Measurements from ENCODE around the gene TTC28.
"Not testable (repeated sequence)": the region's sequence is repeated elsewhere in the genome, so short reads cannot be mapped to it uniquely, and the experiment has no call there.

The TTC28 gene

DNA sequence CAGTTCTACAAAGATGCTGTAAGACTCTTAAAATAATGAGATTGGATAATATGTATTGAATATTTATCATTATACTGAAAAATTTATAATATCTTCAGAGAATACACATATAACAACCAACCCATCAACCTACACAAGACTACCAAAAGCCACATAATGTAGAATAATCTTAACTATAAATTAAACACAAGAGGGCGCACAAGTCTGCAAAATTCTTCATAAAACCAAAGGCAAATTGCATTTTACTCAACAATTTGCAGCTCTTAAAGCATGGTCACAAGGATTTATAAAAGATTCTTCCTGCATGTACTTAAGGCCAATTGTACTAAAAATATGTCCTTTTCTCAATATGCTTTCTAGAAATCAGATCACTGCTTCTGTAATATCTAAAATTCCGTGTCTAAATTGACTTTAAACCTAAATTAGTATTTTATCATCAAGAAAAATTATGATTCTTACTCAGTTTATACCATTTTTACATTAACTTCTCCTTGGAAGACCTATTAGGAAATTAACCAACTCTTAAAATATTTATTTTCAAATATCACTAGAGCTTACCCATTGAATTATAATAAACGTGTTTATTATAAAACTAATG is 79.0 kb downstream of the TTC28 start:
- DNase-seq: peak; percentile 57

DNA sequence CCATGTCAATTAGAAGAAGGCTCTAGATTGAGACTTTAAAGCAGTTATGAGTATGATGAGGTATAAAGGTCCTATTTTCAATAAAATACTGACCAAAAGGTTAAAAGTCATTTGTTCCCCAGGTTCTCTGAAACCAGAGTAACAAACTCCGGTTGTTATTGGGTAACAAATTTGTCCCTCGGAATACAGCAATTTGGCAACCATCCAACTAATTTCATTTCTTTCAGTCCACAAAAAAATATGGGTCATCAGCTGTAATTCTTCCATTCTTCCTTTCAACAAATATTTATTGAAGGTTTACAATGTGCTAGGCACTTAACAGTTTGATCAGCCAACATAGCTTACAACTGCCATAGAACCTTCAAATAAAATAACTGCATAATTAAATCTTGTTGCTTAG is 79.9 kb downstream of the TTC28 start:
- no peak for DNase-seq

DNA sequence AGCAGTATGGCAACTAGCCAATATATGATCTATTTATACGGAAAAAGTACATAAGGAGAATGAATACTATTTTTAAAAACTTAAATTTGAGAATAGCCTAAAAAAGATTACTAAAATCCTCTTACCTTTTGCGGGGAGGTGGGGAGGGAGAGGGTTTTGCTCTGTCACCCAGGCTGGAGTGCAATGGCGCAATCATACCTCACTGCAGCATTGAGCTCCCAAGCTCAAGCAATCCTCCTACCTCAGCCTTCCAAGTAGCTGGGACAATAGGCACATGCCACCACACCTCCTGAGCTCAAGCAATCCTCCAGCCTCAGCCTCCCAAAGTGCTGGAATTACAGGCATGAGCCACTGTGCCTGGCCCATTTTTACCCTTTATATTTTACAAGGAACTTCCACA is 82.0 kb downstream of the TTC28 start:
- no peak for DNase-seq

DNA sequence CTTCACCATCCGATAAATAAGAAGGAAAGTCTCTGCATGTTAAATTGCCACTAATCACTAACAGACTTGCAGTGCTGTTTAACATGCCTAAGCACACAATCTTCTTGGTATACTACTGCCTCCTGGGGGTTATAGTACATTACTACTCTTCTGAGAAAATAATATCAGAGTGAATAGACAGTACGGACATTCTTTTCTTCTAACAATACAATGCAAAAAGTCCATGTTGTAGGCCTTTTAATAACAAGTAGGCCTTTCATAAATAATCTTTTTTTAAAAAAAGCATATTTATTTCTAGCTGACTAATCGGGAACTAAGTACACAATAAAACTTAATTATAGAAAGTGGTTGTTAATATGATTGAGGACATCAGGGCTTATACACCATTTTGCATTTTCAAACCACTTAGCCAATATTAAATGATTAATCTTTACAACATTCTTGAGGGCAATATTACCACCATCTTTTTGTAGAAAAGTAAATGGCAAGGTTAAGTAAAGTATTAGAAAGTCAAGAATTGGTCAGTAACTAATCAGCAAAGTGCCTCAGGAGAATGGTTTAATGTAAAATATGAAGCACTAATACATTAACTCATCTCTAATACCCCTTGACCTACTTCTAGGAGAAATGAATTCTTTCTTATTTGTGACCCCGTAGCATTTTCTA is 84.7 kb downstream of the TTC28 start:
- peak; percentile 72 for DNase-seq

DNA sequence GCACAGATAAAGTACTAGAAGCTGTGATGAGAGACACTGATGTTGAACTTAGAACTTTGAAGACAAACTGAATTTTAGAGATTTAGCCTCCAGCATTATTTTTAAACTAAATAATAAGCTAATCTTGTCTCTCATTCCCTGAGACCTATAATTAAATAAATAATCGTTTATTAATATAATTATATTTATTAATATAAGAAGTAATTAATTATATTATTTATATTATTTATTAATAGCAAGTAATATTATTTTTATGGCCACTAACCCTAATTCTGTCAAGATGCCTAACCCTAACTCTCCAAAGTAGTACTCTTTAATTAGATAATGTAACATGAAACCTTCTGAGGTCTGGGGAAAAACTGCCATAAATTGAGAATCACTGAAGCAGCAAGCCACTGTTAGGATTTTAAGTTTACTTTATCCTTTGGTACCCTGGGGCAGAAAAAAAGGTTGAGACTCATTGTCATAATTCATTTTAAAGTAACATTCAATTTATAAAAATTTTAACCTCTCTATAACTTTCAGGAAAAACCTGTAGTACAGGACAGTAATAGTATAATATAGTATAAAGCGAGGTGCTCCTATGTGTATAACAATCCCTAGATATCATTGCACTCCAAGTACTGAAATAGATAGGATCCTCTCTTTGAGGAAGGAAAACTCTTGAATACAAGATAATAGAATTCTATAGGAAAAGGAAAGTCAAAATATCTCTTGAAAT is 85.4 kb downstream of the TTC28 start:
- DNase-seq: no peak

DNA sequence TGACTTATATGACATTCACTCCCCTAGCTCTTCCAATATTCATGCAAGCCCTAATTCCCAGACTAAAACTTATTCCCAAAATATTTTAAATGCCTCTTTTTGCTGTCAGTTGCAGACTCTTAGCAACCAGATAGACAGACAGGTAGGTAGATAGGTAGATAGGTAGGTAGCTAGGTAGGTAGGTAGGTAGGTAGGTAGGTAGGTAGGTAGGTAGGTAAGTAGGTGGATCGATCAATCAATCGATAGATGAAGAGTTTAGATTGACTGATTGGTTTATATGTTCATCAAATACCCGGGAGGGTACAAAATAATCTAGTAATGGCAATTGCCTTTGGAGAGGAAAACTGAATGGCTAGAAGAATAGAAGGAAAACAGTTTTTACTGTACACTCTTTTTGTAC is 86.3 kb downstream of the TTC28 start:
- no peak for DNase-seq

DNA sequence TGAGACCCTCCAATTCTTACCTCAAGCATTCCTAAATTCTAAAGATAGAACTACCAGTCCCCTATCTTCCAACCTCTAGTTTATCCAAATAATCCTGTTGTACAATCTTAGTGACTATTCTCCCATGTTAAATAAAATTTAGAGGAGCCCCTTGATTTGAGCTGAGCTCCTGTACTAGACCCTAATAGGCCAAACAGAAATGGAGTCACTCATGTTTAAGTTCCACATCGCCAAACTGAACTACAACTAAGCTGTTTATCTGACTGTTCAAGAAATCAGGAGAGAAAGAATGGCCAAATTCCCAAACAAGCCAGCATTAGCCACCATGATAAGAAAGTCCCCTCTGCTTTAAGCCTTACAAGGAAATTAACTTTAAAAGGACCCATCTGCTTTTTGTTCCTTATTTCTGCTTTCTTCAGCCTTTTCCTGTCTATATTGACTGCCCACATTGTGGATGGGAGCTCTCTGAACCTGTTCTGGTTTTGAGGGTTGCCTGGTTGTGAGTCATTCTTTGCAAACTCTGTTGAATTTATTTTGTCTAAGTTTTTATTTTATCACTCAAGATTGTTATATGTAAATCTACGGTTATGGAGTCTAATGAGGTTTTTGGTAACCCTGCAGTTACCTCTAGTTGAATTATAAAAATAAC is 90.4 kb downstream of the TTC28 start:
- DNase-seq: no peak

DNA sequence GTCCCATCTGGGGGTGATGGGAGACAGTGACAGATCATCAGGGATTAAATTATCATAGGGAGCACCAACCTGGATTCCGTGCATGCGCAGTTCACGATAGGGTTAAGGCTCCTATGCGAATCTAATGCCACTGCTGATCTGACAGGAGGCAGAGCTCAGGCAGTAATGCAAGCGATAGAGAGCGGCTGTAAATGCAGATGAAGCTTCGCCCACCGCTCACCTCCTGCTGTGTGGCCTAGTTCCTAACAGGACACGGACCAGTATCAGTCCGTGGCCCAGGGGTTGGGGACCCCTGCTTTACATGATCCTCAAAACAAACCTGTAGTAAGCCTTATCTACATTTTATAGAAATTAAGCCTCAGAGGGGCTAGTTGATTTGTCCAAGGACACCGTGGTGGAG is 94.3 kb downstream of the TTC28 start:
- no peak for DNase-seq

DNA sequence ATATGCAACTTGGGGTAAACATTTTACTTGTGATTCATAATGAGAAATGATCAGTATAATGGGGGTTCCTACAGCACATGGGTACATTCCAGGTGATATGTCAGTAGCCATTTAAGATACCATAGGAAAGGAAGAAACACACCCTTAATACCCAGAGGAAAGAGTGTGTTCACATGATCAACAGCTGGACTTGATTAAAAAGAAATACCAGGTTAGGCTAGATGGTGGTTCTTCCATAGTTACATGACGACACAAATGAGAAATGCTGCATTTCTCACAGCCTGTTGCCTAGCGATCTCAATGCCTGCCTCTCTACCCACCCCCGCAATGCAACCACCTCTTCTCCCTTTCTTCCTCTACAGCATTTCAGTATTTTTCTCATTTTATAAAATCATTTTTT is 96.8 kb downstream of the TTC28 start:
- DNase-seq: peak; percentile 91

DNA sequence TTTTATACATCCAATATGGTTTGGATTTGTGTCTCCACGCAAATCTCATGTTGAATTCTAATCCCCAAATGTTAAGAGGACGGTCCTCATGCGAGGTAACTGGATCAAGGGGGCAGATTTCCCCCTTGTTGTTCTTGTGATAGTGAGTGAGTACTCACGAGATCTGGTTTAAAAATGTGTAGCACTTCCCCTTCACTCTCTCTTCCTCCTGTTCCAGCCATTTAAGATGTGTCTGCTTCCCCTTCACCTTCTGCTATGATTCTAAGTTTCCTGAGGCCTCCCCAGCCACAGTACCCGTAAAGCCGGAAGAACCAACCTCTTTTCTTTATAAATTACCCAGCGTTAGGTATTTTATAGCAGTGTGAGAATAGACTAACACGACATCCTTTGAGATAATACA is 98.6 kb downstream of the TTC28 start:
- no peak for DNase-seq

DNA sequence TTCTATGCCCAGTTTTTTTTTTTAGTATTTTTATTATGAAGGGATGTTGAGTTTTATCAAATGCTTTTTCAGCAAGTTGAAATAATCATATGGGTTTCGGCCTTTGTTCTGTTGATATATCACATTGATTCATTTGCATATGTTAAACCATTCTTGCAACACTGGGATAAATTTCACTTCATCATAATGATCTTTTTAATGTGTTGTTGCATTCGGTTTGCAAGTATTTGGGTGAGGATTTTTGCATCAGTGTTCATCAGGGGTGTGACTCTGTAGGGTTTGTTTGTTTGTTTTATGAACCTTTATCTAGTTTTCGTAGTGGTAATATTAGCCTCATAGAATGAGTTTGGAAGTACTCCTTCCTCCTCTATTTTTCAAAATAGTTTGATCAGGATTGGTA is 103.5 kb downstream of the TTC28 start:
- no peak for DNase-seq

DNA sequence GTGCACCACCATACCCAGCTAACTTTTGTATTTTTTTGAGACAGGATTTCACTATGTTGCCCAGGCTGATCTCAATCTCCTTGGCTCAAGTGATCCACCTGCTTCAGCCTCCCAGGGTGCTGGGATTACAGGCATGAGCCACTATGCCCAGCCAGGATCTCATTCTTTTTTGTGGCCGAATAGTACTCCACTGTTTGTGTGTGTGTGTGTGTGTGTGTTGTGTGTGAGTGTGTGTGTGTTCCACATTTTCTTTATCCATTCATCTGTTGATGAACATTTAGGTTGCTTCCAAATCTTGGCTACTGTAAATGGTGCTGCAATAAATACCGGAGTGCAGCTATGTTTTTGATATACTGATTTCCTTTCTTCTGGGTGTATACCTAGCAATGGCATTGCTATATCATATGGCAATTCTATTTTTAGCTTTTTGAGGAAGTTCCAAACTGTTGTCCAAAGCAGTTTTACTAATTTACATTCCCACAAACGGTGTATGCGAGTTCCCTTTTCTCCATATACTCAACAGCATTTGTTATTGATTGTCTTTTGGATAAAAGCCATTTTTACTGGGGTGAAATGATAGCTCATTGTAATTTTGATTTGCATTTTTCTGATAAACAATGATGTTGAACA is 105.4 kb downstream of the TTC28 start:
- no peak for DNase-seq

DNA sequence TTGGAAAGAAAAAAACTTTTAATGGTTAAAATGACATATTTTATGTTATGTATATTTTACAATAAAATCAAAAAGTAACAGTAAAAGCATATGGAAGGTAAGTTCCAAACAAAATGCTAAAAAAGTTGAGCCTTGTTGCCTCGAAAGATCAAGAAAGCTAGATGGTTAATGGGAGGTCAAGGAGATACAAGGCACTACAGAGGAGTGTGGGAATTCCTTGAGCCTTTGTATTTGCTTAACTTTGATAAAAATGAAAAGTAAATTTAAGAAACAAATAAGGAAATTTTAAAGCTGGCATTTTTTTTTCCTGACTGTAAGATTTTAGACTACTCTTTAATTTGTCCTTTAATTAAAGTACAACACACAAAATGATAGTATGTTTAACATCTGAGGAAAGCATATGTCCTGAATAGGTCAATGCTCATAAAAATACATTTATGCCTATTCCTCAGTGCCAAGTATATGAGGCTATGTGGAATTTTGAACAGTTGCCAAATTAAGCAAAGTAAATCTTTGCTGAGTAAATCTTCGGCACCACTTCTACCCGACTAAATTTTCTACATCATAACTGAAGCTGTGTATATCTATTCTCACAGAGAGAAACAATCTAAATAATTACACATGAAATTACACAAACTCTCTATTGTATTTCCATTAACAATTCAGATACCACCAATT is 108.8 kb downstream of the TTC28 start:
- no peak for DNase-seq

DNA sequence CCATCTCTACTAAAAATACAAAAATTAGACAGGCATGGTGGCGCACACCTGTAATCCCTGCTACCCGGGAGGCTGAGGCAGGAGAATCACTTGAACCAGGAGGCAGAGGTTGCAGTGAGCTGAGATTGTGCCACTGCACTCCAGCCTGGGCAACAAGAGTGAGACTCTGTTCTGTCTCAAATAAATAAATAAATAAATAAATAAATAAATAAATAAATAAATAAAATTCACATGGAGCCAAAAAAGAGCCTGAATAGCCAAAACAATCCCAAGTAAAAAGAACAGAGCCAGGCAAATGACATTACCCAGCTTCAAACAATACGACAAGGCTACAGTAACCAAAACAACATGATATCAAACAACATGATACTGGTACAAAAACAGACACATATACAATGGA is 110.7 kb downstream of the TTC28 start:
- DNase-seq: not testable (repeated sequence)

DNA sequence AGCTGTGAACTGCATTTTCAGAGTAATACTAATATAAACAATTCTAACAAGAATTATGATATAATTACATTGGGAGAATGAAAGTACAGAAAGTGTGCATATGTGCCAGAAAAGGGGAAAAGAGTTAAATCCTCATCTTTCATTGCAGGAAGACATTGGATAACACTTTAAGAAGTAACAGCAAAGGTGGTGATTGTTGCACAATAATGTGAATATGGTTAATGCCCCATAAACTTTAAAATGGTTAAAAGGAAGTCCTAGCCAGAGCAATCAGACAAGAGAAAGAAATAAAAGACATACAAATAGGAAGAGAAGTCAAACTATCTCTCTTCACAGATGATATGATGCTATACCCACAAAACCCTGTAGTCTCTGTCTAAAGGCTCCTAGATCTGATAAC is 111.5 kb downstream of the TTC28 start:
- no peak for DNase-seq

DNA sequence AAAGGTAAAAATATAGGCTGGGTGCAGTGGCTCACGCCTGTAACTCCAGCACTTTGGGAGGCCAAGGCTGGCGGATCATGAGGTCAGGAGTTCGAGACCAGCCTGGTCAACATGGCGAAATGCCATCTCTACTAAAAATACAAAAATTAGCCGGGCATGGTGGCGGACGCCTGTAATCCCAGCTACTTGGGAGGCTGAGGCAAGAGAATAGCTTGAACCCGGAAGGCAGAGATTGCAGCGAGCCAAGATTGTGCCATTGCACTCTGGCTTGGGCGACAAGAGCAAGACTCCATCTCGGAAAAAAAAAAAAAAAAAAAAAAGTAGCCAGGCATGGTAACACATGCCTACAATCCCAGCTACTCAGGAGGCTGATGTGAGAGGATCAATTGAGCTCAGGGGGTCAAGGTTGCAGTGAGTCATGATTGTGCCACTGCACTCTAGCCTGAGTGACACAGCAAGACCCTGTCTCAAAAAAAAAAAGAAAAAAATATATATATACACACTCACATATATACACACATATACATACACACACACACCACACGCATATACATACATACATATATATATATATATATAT is 112.6 kb downstream of the TTC28 start:
- DNase-seq: not testable (repeated sequence)

DNA sequence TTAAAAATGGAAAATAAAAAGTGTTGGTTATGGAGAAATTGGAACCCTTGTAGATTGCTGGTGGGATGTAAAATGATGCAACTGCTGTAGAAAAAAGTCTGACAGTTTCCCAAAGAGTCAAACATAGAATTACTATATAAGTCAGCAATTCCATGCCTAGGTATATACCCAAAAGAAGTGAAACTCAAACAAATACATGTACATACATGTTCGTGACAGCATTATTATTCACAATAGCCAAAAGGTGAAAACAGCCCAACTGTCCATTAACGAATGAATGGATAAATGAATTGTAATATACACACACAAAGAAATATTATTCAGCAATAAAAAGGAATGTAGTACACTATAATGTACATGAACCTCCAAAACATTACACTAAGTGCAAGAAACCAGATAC is 116.0 kb downstream of the TTC28 start:
- DNase-seq: no peak

DNA sequence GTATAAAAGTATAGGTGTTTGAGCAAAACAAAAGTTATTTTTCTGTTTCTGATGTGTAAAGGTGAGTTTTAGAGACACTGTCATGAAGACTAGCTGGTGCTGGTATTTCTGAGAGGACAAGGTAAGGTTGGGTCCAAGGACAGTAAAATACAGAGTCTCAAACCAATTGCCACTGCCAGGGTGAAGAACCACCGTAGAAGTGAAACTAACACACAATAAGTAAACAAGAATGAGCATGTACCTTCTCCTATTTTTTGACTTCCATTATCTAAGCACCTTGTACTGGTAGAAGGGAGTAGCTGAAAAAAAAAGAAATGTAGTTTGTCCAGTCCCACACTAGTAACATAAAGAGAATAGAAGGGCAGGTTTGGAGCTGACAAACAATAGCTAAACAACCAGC is 117.3 kb downstream of the TTC28 start:
- no peak for DNase-seq

DNA sequence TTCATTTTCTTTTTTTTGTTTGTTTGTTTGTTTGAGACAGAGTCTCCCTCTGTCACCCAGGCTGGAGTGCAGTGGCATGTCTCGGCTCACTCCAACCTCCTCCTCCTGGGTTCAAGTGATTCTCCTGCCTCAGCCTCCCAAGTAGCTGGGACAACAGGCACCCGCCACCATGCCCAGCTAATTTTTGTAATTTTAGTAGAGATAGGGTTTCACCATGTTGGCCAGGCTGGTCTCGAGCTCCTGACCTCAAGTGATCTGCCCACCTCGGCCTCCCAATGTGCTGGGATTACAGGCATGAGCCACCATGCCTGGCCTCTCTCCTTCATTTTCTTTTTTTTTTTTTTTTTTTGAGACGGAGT is 118.9 kb downstream of the TTC28 start:
- DNase-seq: not testable (repeated sequence)

DNA sequence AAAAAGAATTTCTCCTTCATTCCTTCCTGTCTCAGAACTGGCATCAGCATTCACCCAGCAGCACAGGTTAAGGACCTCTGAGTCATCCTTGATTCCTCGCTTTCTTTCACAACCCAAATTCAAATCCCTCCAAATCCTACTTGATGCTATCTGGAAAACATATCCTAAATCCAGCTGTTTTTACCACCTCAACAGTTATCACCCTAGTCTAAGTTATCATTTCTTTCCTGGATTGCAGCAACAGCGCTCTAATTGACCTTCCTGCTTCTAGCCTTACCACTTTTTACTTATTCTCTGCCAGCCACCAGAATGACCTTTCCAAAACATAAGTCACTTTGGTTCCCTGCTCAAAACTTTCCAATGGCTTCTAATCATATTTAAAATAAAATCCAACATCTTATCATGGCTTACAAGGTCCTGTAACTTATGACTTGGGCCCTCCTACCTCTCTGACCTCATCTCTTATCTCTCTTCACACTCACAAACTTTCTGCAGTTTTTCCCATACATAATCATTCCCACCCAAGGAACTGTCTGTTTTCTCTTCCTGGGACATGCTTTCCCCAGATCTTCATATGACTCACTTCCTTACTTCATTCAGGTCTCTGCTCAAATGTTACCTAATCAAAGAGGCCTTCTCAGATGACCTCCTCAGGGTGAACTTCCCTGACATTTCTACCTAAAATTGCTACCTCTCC is 119.4 kb downstream of the TTC28 start:
- DNase-seq: peak; percentile 77

DNA sequence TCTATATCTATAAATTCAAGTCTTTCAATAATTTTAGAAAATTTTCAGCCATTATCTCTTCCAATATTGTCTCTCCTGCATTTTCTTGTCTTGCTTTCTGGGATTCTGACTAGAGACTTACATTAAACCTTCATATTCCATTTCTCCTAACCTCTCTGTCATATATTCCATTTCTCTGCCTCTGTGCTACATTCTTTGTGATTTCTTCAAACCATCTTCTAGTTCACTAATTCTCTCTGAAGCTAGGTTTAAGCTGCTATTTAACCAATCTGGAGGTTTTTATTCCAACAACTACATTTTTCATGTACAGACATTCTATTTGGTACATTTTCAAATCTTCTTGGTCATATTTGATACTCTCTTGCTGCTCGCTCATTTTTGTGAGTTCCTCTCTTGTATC is 122.5 kb downstream of the TTC28 start:
- DNase-seq: no peak
